NCI-H2029 (cell line): ENCODE measurements around the gene SMURF2.
"Not testable (repeated sequence)": the region's sequence is repeated elsewhere in the genome, so short reads cannot be mapped to it uniquely, and the experiment has no call there.

ENCODE experiments used
- DNase-seq: peaks from one replicate; lab custom pipeline; 2025; lab: John Stamatoyannopoulos, UW

The SMURF2 gene

GRCh38 chr17:64596439-64596838 lies 65.7 kb downstream of the SMURF2 start:
- no peak for DNase-seq

GRCh38 chr17:64591944-64592343 lies 70.2 kb downstream of the SMURF2 start:
- no peak for DNase-seq

DNA sequence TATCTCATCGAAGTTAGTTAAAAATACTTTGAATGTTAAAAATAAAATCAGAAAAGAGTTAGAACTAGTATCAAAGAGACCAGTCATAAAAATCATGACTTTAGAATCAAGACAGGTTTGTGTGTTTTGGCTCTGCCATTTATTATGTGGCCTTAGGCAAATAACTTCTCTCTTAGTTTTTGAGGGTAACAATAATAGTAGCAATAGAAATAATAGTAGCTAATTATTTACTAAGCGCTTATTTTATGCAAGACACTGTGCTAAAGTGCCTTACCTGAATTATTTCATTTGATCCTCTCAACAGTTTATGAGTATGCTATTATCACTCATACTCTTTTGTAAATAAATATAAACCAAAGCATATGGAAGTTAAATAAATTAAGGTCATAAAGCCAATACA lies 77.0 kb downstream of the SMURF2 start:
- DNase-seq, result no peak

- no peak for DNase-seq
These were observed 79.1 kb downstream of the SMURF2 start for GRCh38 chr17:64583038-64583437.

- DNase-seq, result no peak
These were observed 81.5 kb downstream of the SMURF2 start for GRCh38 chr17:64580384-64581315.

- DNase-seq, result no peak
These were observed 82.2 kb downstream of the SMURF2 start for GRCh38 chr17:64579917-64580316.

GRCh38 chr17:64577025-64577424 lies 85.1 kb downstream of the SMURF2 start:
- DNase-seq, result not testable (repeated sequence)

DNA sequence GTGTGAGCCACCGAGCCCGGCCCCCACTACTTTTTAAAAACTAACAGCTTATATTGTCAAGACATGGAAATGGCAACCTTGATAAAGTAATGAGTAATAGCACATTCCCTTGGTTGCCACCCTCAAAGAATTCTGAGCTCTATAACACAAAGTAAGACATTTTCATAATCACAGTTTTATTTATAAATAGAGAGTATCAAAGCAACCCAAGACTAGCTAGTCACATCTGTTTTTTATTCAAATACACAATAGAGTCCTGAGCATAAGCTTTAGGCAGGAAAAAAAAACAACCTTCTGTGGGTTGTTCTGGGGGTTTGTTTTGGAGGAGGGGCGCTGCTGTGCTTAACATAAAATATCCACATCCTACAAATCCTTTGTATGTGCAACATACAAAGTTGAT lies 86.7 kb downstream of the SMURF2 start:
- no peak for DNase-seq

GRCh38 chr17:64574646-64575045 lies 87.5 kb downstream of the SMURF2 start:
- DNase-seq, result no peak

DNA sequence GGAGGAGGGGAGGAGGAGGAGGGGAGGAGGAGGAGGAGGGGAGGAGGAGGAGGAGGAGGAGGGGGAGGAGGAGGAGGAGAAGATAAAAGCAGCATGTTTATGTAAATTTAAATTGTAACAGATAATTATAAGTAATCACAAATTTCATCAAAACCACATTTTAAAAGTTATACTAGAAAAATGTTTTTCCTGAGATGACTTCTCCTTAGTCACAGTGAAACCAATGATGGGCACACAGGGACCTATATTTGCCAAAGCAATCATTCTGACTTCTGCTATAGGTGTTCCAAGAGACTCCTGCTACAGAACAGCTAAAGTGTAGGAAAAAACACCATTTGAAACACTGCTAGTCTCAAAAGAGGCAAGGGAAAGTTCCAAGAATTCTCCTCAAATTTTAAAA lies 88.9 kb downstream of the SMURF2 start:
- no peak for DNase-seq

- DNase-seq, result no peak
These were observed 89.4 kb downstream of the SMURF2 start for GRCh38 chr17:64572682-64573154.

- DNase-seq, result no peak
These were observed 90.4 kb downstream of the SMURF2 start for GRCh38 chr17:64571746-64572145.

- DNase-seq, result no peak
These were observed 96.5 kb downstream of the SMURF2 start for GRCh38 chr17:64565563-64565962.

DNA sequence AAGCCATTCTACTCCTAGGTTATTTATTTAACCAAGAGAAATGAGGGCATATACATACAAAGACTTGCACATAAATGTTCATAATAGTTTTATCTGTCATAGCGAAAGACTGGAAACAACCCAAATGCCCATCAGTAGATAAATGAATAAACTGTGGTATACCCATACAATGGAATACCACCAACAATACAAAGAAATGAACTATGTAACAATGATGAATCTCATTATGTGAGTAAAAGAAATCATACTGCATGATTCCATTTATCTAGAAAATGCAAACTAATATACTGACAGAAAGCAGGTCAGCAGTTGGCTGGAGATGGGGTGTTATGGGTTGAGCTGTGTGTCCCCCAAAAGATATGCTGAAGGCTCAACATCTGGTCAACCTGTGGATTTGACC lies 98.0 kb downstream of the SMURF2 start:
- no peak for DNase-seq

DNA sequence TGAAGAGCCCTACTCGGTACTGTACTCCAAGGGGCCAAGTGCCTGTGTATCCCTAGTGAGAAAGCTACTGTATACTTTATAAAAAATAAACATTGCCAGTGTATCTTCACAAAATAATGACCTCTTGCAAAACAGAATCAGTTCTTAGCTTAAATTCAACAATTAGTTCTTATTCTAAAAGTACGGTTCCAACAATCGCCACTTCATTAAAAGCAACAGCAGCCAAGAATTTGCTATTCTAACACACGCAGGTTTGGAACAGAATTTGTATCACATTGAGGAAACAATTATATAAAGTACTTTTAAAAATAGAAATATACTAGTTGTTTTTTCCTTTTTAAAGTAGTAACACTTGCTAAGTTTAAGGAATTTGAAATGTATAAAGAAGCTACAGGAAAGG lies 106.8 kb downstream of the SMURF2 start:
- DNase-seq, result no peak

- DNase-seq, result no peak
These were observed 108.0 kb downstream of the SMURF2 start for GRCh38 chr17:64554028-64554637.

DNA sequence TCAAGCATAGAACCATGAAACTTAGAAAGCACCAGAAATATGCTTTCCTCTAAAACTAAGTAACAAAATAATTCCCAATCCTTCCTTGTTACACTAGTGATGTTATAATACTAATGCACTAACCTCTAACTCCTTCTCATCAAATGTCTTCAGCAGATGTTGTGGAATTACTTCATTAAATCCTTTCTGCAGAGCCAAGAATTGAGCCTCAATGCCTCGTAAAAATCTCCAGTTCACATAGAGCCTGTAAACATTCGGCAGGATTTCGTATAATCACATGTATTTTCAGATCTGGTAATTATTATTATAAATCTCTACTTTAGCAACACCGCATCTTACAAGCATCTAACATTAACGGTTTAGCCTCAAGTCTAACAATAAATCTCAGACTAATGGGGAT lies 110.6 kb downstream of the SMURF2 start:
- no peak for DNase-seq

DNA sequence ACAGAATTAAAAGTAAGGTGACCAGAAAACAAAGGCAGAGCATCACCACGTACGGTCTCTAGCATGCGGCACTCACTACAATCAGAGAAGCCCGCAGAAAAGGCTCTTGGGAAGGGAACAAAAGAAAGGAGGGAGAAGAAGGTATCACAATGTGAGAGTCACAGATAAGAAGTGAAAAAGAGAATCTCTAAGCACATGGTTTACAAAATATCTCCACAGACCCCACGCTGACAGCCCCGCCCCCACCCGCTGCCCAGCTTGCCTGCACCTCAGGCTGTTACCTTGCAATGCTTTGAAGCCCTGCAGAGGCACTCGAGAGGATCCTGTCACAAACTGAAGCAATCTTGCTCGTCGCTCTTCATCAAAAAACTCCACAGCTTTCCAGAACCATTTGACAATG lies 114.8 kb downstream of the SMURF2 start:
- DNase-seq, result no peak

- no peak for DNase-seq
These were observed 115.4 kb downstream of the SMURF2 start for GRCh38 chr17:64546716-64547115.

- no peak for DNase-seq
These were observed 117.4 kb downstream of the SMURF2 start for GRCh38 chr17:64544742-64545141.

DNA sequence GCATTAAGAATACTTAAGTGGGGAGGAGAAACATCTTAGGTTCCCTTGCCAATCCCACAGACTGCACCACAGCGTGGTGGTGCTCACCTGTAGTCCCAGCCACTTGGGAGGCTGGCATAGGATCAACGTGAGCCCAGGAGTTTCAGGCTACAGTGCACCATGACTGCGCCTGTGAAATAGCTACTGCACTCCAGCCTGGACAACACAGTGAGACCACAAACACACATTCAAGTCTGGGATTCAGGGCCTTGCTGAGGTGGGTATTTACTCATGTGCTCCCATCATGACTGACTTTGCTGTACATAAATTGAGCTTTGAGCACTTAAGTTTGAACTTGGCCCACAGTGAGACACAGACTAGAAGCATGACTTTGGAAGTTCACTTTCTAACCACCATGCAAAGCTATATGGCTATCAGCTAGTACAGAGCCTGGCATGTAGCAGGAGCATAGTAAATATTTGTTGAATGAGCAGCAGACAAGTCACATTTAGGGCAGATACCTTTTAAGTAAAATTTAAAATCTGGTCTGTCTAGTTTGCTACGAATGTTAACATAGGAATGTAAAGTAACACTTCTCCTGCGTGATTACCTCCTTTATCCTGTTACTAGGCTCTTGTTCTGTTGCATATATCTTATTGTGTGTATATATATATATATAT lies 121.9 kb downstream of the SMURF2 start:
- DNase-seq, result no peak

DNA sequence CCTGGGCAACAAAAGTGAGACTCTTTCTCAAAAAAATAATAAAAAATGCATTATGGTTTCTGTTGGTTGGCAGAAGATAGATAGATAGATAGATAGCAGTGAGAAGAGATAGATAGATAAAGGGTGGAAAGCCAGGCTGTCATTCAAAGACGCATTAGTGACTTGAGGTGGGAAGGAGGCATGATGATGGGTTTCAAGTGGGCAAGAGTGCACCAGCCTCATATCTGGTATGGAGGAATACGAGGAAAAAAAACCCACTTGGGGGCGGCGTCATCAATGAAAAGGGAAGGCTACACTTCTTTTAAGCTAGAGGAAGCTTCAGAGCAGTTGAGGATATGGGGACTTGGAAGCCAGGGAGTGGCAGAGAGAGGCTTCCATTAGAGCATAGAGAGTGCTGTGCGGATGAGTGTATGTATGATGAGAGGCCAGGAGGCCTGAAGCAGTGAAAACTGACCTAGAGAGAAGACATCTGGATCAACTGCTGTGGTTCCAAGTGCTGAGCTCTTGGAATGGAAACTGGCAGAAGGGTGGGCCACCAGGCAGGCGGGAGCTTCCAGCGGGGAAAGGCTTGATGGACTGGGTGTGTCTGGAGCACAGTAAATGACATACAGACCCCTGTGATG lies 123.5 kb downstream of the SMURF2 start:
- DNase-seq, result no peak
